ENCODE measurements around the gene CDH6.

DNA sequence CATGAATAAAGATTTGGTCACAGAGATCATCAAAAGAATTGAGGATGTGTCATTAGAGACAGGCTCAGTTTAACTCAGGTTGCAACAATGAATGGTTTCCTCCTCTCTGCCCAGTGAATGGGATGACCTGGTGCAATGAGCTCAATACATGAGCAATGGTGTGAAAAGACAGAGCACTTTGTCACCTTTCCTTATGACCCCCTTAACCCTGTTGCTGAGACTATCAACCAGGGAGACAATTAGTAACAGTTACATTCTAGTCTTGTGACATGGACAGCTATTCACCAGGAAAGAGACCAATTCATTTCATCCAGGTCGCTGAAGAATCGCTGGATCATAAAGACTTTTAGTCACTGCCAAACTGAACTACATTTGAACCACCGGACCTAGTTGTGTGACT, 19.9 kb upstream of the CDH6 start:
- TF ChIP-seq, protein P1, sequence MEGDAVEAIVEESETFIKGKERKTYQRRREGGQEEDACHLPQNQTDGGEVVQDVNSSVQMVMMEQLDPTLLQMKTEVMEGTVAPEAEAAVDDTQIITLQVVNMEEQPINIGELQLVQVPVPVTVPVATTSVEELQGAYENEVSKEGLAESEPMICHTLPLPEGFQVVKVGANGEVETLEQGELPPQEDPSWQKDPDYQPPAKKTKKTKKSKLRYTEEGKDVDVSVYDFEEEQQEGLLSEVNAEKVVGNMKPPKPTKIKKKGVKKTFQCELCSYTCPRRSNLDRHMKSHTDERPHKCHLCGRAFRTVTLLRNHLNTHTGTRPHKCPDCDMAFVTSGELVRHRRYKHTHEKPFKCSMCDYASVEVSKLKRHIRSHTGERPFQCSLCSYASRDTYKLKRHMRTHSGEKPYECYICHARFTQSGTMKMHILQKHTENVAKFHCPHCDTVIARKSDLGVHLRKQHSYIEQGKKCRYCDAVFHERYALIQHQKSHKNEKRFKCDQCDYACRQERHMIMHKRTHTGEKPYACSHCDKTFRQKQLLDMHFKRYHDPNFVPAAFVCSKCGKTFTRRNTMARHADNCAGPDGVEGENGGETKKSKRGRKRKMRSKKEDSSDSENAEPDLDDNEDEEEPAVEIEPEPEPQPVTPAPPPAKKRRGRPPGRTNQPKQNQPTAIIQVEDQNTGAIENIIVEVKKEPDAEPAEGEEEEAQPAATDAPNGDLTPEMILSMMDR (IDR thresholded peaks at IDR 0.05 in 2 of 3, conservative IDR thresholded peaks at IDR 0.05 in 1 of 3; ENCODE audit: borderline replicate concordance in 1 of 3, insufficient read depth in 1 of 3, low read depth in 2 of 3, low read length in 2 of 3), result no peak
- TF ChIP-seq EZH2 (IDR thresholded peaks at IDR 0.05) (no peak), ZNF274 (IDR thresholded peaks at IDR 0.05; ENCODE audit: low read depth, low read length) (no peak), EZH2phosphoT487 (IDR thresholded peaks at IDR 0.05; ENCODE audit: borderline replicate concordance) (no peak), RAD21 (IDR thresholded peaks at IDR 0.05; ENCODE audit: low read depth) (no peak)
- TF ChIP-seq, protein P2, sequence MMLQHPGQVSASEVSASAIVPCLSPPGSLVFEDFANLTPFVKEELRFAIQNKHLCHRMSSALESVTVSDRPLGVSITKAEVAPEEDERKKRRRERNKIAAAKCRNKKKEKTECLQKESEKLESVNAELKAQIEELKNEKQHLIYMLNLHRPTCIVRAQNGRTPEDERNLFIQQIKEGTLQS (IDR thresholded peaks at IDR 0.05), result no peak
